Neutrophil (primary cell): ENCODE data around the gene CLK1.
A peak's percentile ranks its signal among the peaks of the same experiment; 100 is the strongest.

Source experiments
- H3K27ac ChIP-seq: fragments of 200-600 bp; sonication (generic); 2 replicates; pipeline ENCODE4 v1.5.1; 2016; ENCODE audit warnings: mild to moderate bottlenecking, moderate library complexity
- H3K27me3 ChIP-seq: fragments of 200-600 bp; sonication (generic); 2 replicates; pipeline ENCODE4 v1.6.0; 2016; ENCODE audit warnings: mild to moderate bottlenecking
- H3K36me3 ChIP-seq: fragments of 200-600 bp; sonication (generic); 2 replicates; pipeline ENCODE4 v1.5.1; 2017
- H3K4me1 ChIP-seq, 2 experiments: fragments of 200-600 bp in 1 of 2; sonication (generic) in 1 of 2; 1 replicate in 1 of 2; 2 replicates in 1 of 2; pipeline versions ENCODE4 v1.5.1 to v1.6.1; 2013 to 2016; ENCODE audit warnings: low read depth in 1 of 2, low read length in 1 of 2, mild to moderate bottlenecking in 1 of 2, moderate library complexity in 1 of 2; ENCODE audit not compliant: control insufficient read depth in 1 of 2, insufficient read depth in 1 of 2
- H3K4me3 ChIP-seq, 2 experiments: fragments of 200-600 bp in 1 of 2; sonication (generic) in 1 of 2; 1 replicate in 1 of 2; 2 replicates in 1 of 2; pipeline ENCODE4 v1.5.1; 2013 to 2016; ENCODE audit warnings: low read depth in 1 of 2, low read length in 1 of 2, mild to moderate bottlenecking in 1 of 2, moderate library complexity in 1 of 2
- H3K9me3 ChIP-seq: fragments of 200-600 bp; sonication (generic); 2 replicates; pipeline ENCODE4 v1.5.1; 2016
- CTCF ChIP-seq: fragments of 200-600 bp; sonication (generic); IDR thresholded peaks from 2 replicates; pipeline ENCODE4 v1.5.1; 2016; ENCODE audit warnings: antibody characterized with exemption

The CLK1 gene

GRCh38 chr2:200873560-200873959 lies 9.1 kb upstream of the CLK1 start:
- no peak overlapping the region for H3K4me3 ChIP-seq
- no peak overlapping the region for H3K27ac ChIP-seq
- peaks cover 5% of the 10 kb centered on the region for H3K36me3 ChIP-seq
- H3K9me3 ChIP-seq = no peaks in the 10 kb centered on the region
- peaks cover 2 to 13% of the 10 kb centered on the region in 2 experiments for H3K4me1 ChIP-seq
- no peak for TF ChIP-seq CTCF
- no peaks in the 10 kb centered on the region for H3K27me3 ChIP-seq

GRCh38 chr2:200871151-200871550 lies 6.7 kb upstream of the CLK1 start:
- no peak overlapping the region for H3K27ac ChIP-seq
- H3K27me3 ChIP-seq = no peaks in the 10 kb centered on the region
- no peaks in the 10 kb centered on the region for H3K9me3 ChIP-seq
- H3K36me3 ChIP-seq = no peaks in the 10 kb centered on the region
- peaks cover 13 to 26% of the 10 kb centered on the region in 2 experiments for H3K4me1 ChIP-seq
- no peak overlapping the region for H3K4me3 ChIP-seq
- no peak for TF ChIP-seq CTCF

- H3K36me3 ChIP-seq = no peaks in the 10 kb centered on the region
- no peak overlapping the region for H3K27ac ChIP-seq
- no peaks in the 10 kb centered on the region for H3K27me3 ChIP-seq
- no peak overlapping the region for H3K4me3 ChIP-seq
- H3K4me1 ChIP-seq = peaks cover 29 to 42% of the 10 kb centered on the region in 2 experiments
- no peaks in the 10 kb centered on the region for H3K9me3 ChIP-seq
- no peak for TF ChIP-seq CTCF
Measured at GRCh38 chr2:200869014-200869413, 4.6 kb upstream of the CLK1 start.

GRCh38 chr2:200863782-200864175 lies 679 bp downstream of the CLK1 start:
- no peak for TF ChIP-seq CTCF
- H3K27me3 ChIP-seq = no peaks in the 10 kb centered on the region
- peak overlapping the region; percentile 99 for H3K27ac ChIP-seq
- peaks cover 27% of the 10 kb centered on the region for H3K36me3 ChIP-seq
- peak overlapping the region; percentile 87 to 92 for H3K4me3 ChIP-seq
- H3K4me1 ChIP-seq = peaks cover 59 to 65% of the 10 kb centered on the region in 2 experiments
- no peaks in the 10 kb centered on the region for H3K9me3 ChIP-seq

GRCh38 chr2:200862532-200863000 lies 1.9 kb downstream of the CLK1 start:
- peaks cover 59 to 65% of the 10 kb centered on the region in 2 experiments for H3K4me1 ChIP-seq

More at GRCh38 chr2:200862532-200863000, 1.9 kb downstream of the CLK1 start:
- TF ChIP-seq CTCF = no peak
- Histone ChIP-seq H3K4me3 (peak overlapping the region; percentile 87 to 92), H3K36me3 (peaks cover 39% of the 10 kb centered on the region), H3K27me3 (no peaks in the 10 kb centered on the region), H3K27ac (peak overlapping the region; percentile 99), H3K9me3 (no peaks in the 10 kb centered on the region)
